K562 (cell line): Measurements from ENCODE around the gene PRAMEF11. TPM values are rescaled to one million over a fixed set of nuclear protein-coding genes. Genes with fewer than 3 reads are reported as not detected.

Experiments used
- ATAC-seq: fragments of 200-7000 bp; cut with Tn5 transposase; 3 replicates; pipeline ENCODE4 v1.9.1; 2020; ENCODE audit warnings: moderate library complexity
- BruUV-seq: library from RNA; stranded (reverse); fragments of 400-500 nt; replicated peaks from 2 replicates; lab custom pipeline; 2021; lab: Mats Ljungman, UMichigan
- CTCF ChIA-PET: fragments of 300-600 bp; formaldehyde crosslinking; extraction: SDS; loops from one replicate; lab custom pipeline; 2021; ENCODE audit warnings: low intra/inter-chr PET ratio; lab: Yijun Ruan, JAX
- POLR2A ChIA-PET: fragments of 300-600, 350-650 bp; sonication (Branson Sonifier 250); formaldehyde crosslinking; extraction: SDS; loops from one replicate; lab custom pipeline; 2021; ENCODE audit warnings: antibody characterized with exemption, inconsistent platforms; lab: Yijun Ruan, JAX
- DNase-seq, 4 experiments: peaks; one replicate each; pipeline versions ENCODE4 v3.0.0 to v3.0.0-alpha.2; 2011 to 2018; ENCODE audit warnings: low spot score in 3 of 4, mixed read lengths in 3 of 4; ENCODE audit errors: extremely low read depth in 1 of 4
- FAIRE-seq: peaks from 2 replicates; lab custom pipeline; 2011; peaks lifted over from hg19 to GRCh38; lab: Jason Lieb, UNC
- H2AFZ ChIP-seq: 2 replicates; pipeline ENCODE4 v1.6.0; 2011; ENCODE audit warnings: low read depth, low read length, control low read depth, inconsistent platforms
- H3K27ac ChIP-seq: fragments of 200-600 bp; 3 replicates; pipeline ENCODE4 v1.8.0; 2011; ENCODE audit warnings: low read depth, mild to moderate bottlenecking, control low read depth, inconsistent platforms, low read length, moderate library complexity, mixed read lengths; ENCODE audit errors: extremely low read depth
- H3K27me3 ChIP-seq, 2 experiments: fragments of 300-600 bp in 1 of 2; 2 replicates in 1 of 2; 3 replicates in 1 of 2; pipeline versions ENCODE4 v1.6.0 to v1.8.0; 2011; ENCODE audit warnings: inconsistent platforms in 2 of 2, low read length in 2 of 2, mild to moderate bottlenecking in 1 of 2, mixed read lengths in 1 of 2, moderate library complexity in 1 of 2; ENCODE audit not compliant: control insufficient read depth in 2 of 2, insufficient read depth in 2 of 2
- H3K36me3 ChIP-seq: fragments of 300-600 bp; 3 replicates; pipeline ENCODE4 v1.8.0; 2011; ENCODE audit warnings: mild to moderate bottlenecking, low read length, inconsistent platforms; ENCODE audit not compliant: control insufficient read depth, insufficient read depth
- H3K4me1 ChIP-seq, 2 experiments: fragments of 200-600 bp in 1 of 2; replicated peaks in 1 of 2; 2 replicates in 1 of 2; 3 replicates in 1 of 2; pipeline versions ENCODE4 v1.5.1 to v1.8.0; 2011; ENCODE audit warnings: inconsistent platforms in 2 of 2, low read length in 2 of 2, mild to moderate bottlenecking in 1 of 2, mixed read lengths in 1 of 2, moderate library complexity in 1 of 2; ENCODE audit not compliant: control insufficient read depth in 2 of 2, insufficient read depth in 2 of 2
- H3K4me2 ChIP-seq: 2 replicates; pipeline ENCODE4 v1.6.1; 2011; ENCODE audit warnings: low read length, control low read depth, inconsistent platforms, mixed read lengths; ENCODE audit not compliant: insufficient read depth
- H3K4me3 ChIP-seq: fragments of 200-600 bp; sonication (generic), shearing (Covaris generic); 2 replicates; pipeline ENCODE4 v1.5.1; 2016; ENCODE audit warnings: control low read depth, inconsistent platforms
- H3K79me2 ChIP-seq: fragments of 200-600 bp; 3 replicates; pipeline ENCODE4 v1.8.0; 2011; ENCODE audit warnings: low read length, inconsistent platforms; ENCODE audit not compliant: control insufficient read depth, insufficient read depth
- H3K9ac ChIP-seq, 2 experiments: 2 replicates each; pipeline versions ENCODE4 v1.6.0 to v1.6.1; 2011; ENCODE audit warnings: low read depth in 2 of 2, low read length in 2 of 2, control low read depth in 1 of 2, inconsistent platforms in 1 of 2, mild to moderate bottlenecking in 1 of 2, mixed read lengths in 1 of 2; ENCODE audit not compliant: insufficient read depth in 1 of 2
- H3K9me1 ChIP-seq: one replicate; pipeline ENCODE4 v1.6.0; 2011; ENCODE audit warnings: inconsistent platforms, mild to moderate bottlenecking, low read length, moderate library complexity; ENCODE audit not compliant: control insufficient read depth, insufficient read depth
- H3K9me3 ChIP-seq: replicated peaks from 2 replicates; pipeline ENCODE4 v1.5.1; 2011; ENCODE audit warnings: low read depth, low read length, inconsistent platforms; ENCODE audit not compliant: control insufficient read depth, insufficient read depth
- H4K20me1 ChIP-seq: replicated peaks from 2 replicates; pipeline ENCODE4 v1.6.1; 2011; ENCODE audit warnings: low read length, inconsistent platforms, mixed read lengths; ENCODE audit not compliant: control insufficient read depth, insufficient read depth
- ARHGAP35 ChIP-seq: fragments of 450-650 bp; IDR thresholded peaks from 2 replicates; pipeline ENCODE4 v1.6.1; 2018; ENCODE audit not compliant: partially characterized antibody
- CHCHD3 ChIP-seq: fragments of 250-450 bp; sonication (Bioruptor Pico); IDR thresholded peaks from 2 replicates; pipeline ENCODE4 v2.1.2; 2022; ENCODE audit warnings: mild to moderate bottlenecking
- EP400 ChIP-seq: fragments of 450-650 bp; IDR thresholded peaks from 2 replicates; pipeline ENCODE4 v1.6.1; 2017; ENCODE audit warnings: antibody characterized with exemption, mild to moderate bottlenecking, moderate library complexity
- LEF1 ChIP-seq: fragments of 450-650 bp; IDR thresholded peaks from 2 replicates; pipeline ENCODE4 v1.6.1; 2016; ENCODE audit warnings: mild to moderate bottlenecking
- MEIS2 ChIP-seq: fragments of 450-650 bp; IDR thresholded peaks from 2 replicates; pipeline ENCODE4 v1.6.1; 2014; ENCODE audit warnings: mild to moderate bottlenecking; ENCODE audit not compliant: partially characterized antibody
- RBM34 ChIP-seq: fragments of 200-400 bp; formaldehyde crosslinking; IDR thresholded peaks from 2 replicates; pipeline ENCODE4 v1.6.1; 2018; ENCODE audit warnings: low read length, borderline replicate concordance; ENCODE audit not compliant: insufficient read depth
- SAP30 ChIP-seq: fragments of 200-600 bp; sonication (generic); IDR thresholded peaks from 2 replicates; pipeline ENCODE4 v1.6.1; 2012; ENCODE audit warnings: borderline replicate concordance, low read depth, mild to moderate bottlenecking, moderate library complexity, low read length, control low read depth, inconsistent platforms; ENCODE audit not compliant: insufficient read depth, poor library complexity, severe bottlenecking
- SRSF7 ChIP-seq: fragments of 200-400 bp; formaldehyde crosslinking; optimal IDR thresholded peaks from 2 replicates; pipeline ENCODE3; 2017; ENCODE audit warnings: mild to moderate bottlenecking, low read depth, low read length
- TRIM24 ChIP-seq, 2 experiments: fragments of 450-650 bp; IDR thresholded peaks; 2 replicates each; pipeline ENCODE4 v1.6.1; 2016
- ZBTB7A ChIP-seq: IDR thresholded peaks from 2 replicates; pipeline ENCODE4 v1.6.1; 2011; ENCODE audit warnings: low read depth, mild to moderate bottlenecking, low read length, moderate library complexity, borderline replicate concordance; ENCODE audit not compliant: control insufficient read depth
- ZNF212 ChIP-seq: fragments of 450-650 bp; formaldehyde crosslinking; IDR thresholded peaks from 2 replicates; pipeline ENCODE4 v1.4.0; 2020; ENCODE audit warnings: mild to moderate bottlenecking
- ZZZ3 ChIP-seq: fragments of 450-650 bp; IDR thresholded peaks from 2 replicates; pipeline ENCODE4 v1.6.1; 2016; ENCODE audit warnings: antibody characterized with exemption, mild to moderate bottlenecking, moderate library complexity
- WGBS: fragments of 100-300 bp; shearing (Covaris generic); methylation state at CpG from one replicate; pipeline ENCODE4 v1.1.6; 2016; ENCODE audit warnings: low coverage, mixed read lengths; ENCODE audit not compliant: insufficient coverage; ENCODE audit errors: missing lambda C conversion rate; 5-methylcytosine and 5-hydroxymethylcytosine counted together
- in situ Hi-C: fragments of 300-500 bp; cut with MboI; formaldehyde crosslinking; loops from 4 replicates; pipeline ENCODE4 v1.15.0; 2018; ENCODE audit warnings: inconsistent platforms, mixed read lengths
- intact Hi-C: fragments of 100-400 bp; cut with micrococcal nuclease; formaldehyde crosslinking; loops from 2 replicates; pipeline ENCODE4 v1.14.2; 2022
- polyA plus RNA-seq, 8 experiments: library from polyadenylated mRNA; depleted of rRNA in 4 of 8; stranded (reverse) in 5 of 8; unstranded in 3 of 8; fragments of >200 nt; fragmentation: Nextera tagmentation in 2 of 8; fragmentation: Illumina TruSeq in 1 of 8; extraction: Ambion mirVana in 2 of 8; extraction: Trizol in 1 of 8; gene quantifications; 2 replicates each; pipeline versions ENCODE4 v1.2.1 to v1.2.3, GENCODE V29; 2011 to 2014; ENCODE audit warnings: inconsistent platforms in 1 of 8, missing spikeins in 1 of 8
- total RNA-seq, 7 experiments: library from RNA; depleted of rRNA in 6 of 7; stranded (reverse); fragments of >200 nt in 6 of 7; fragmentation: Illumina TruSeq in 2 of 7; extraction: Trizol in 2 of 7; gene quantifications; 2 replicates each; pipeline versions ENCODE4 v1.2.1 to v1.2.3, GENCODE V29; 2011 to 2021; ENCODE audit warnings: low replicate concordance in 1 of 7
- TF ChIP-seq, protein P1 (sequence below): fragments of 450-650 bp; formaldehyde crosslinking; IDR thresholded peaks from 2 replicates; pipeline ENCODE4 v1.4.0; 2020; ENCODE audit warnings: mild to moderate bottlenecking
- TF ChIP-seq, protein P2 (sequence below), 2 experiments: fragments of 450-650 bp in 1 of 2; sonication (generic) in 1 of 2; formaldehyde crosslinking in 1 of 2; IDR thresholded peaks in 1 of 2; conservative IDR thresholded peaks in 1 of 2; 2 replicates each; pipeline versions ENCODE4 v1.6.1 to v1.8.1; 2016 to 2023; ENCODE audit warnings: mild to moderate bottlenecking in 2 of 2, moderate library complexity in 2 of 2, inconsistent platforms in 1 of 2, missing genetic modification reagents in 1 of 2
- TF ChIP-seq, protein P3 (sequence below), 3 experiments: fragments of 200-800 bp in 1 of 3; sonication (Bioruptor generic) in 1 of 3; sonication (generic) in 1 of 3; formaldehyde crosslinking in 1 of 3; IDR thresholded peaks; 2 replicates each; pipeline versions ENCODE4 v1.6.1 to v1.8.0; 2016 to 2022; ENCODE audit warnings: mild to moderate bottlenecking in 2 of 3, missing compliant biosample characterization in 2 of 3, missing genetic modification characterization in 2 of 3, missing genetic modification reagents in 1 of 3
- TF ChIP-seq, protein P4 (sequence below): sonication (generic); formaldehyde crosslinking; IDR thresholded peaks from 2 replicates; pipeline ENCODE4 v1.8.0; 2022; ENCODE audit warnings: mild to moderate bottlenecking, missing genetic modification reagents

The PRAMEF11 gene
- total and polyA plus RNA-seq, 9 of the 15 experiments (the other 6 are each of a cell fraction or from before 2014, with no cell fraction given), result not detected

DNA sequence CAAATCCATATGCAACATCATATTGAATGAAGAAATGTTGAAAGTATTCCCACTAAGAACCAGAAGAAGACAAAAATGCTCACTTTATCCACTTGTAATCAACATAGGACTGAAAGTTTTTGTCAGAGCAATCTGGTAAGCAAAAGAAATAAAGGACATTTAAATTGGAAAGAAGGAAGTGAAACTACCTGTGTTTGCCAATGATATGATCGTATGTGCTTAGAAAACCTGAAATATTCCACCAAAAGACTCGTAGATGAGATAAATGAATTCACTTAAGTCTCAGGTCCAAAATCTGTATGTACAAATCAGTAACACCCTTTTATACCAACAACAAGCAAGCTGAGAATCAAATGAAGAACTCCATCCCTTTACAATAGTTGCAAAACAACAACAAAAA lies 31.5 kb downstream of the PRAMEF11 start:
- no peak overlapping the region for H2AFZ ChIP-seq
- no peak for FAIRE-seq
- TF ChIP-seq, protein P1, sequence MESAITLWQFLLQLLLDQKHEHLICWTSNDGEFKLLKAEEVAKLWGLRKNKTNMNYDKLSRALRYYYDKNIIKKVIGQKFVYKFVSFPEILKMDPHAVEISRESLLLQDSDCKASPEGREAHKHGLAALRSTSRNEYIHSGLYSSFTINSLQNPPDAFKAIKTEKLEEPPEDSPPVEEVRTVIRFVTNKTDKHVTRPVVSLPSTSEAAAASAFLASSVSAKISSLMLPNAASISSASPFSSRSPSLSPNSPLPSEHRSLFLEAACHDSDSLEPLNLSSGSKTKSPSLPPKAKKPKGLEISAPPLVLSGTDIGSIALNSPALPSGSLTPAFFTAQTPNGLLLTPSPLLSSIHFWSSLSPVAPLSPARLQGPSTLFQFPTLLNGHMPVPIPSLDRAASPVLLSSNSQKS (CRISPR knock-in tag), result no peak
- TF ChIP-seq CHCHD3, result no peak
- TF ChIP-seq, protein P2, sequence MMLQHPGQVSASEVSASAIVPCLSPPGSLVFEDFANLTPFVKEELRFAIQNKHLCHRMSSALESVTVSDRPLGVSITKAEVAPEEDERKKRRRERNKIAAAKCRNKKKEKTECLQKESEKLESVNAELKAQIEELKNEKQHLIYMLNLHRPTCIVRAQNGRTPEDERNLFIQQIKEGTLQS (IDR thresholded peaks at IDR 0.05), result no peak
- TF ChIP-seq, protein P2 (CRISPR knock-in tag; conservative IDR thresholded peaks at IDR 0.05), result no peak
- TF ChIP-seq MEIS2, result no peak
- TF ChIP-seq, protein P3, sequence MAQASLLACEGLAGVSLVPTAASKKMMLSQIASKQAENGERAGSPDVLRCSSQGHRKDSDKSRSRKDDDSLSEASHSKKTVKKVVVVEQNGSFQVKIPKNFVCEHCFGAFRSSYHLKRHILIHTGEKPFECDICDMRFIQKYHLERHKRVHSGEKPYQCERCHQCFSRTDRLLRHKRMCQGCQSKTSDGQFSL (CRISPR knock-in tag; IDR thresholded peaks at IDR 0.05), result no peak
- TF ChIP-seq, protein P3 (tag; IDR thresholded peaks at IDR 0.05), result no peak
- TF ChIP-seq, protein P4, sequence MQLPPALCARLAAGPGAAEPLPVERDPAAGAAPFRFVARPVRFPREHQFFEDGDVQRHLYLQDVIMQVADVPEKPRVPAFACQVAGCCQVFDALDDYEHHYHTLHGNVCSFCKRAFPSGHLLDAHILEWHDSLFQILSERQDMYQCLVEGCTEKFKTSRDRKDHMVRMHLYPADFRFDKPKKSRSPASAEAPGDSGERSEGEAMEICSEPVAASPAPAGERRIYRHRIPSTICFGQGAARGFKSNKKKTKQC (CRISPR knock-in tag), result no peak
- TF ChIP-seq ZBTB7A, result no peak
- no peak for TF ChIP-seq ARHGAP35
- no peak for TF ChIP-seq ZZZ3
- no peak for TF ChIP-seq LEF1
- TF ChIP-seq SAP30, result no peak
- no peak for TF ChIP-seq SRSF7
- TF ChIP-seq EP400, result no peak
- TF ChIP-seq ZNF212 (CRISPR knock-in tag), result no peak
- no peak for TF ChIP-seq RBM34
- no peak for TF ChIP-seq TRIM24 (IDR thresholded peaks at IDR 0.05)

More for the DNA sequence above, 31.5 kb downstream of the PRAMEF11 start:
- no peaks in the 10 kb centered on the region for H4K20me1 ChIP-seq
- intact Hi-C loops, result no loop called here
- H3K9me3 ChIP-seq, result no peaks in the 10 kb centered on the region
- no peak overlapping the region for H3K9ac ChIP-seq
- CTCF ChIA-PET, result no interaction called here
- DNase-seq (no peak), ATAC-seq (no peak)
- no peaks in the 10 kb centered on the region for H3K4me1 ChIP-seq
- BruUV-seq, result no TSS peak
- no peaks in the 10 kb centered on the region for H3K36me3 ChIP-seq
- in situ Hi-C loops, result loop anchor here (5.0 kb wide), 1 partner anchor 63 kb away; no protein-coding TSS in a partner anchor
- no peak overlapping the region for H3K4me3 ChIP-seq
- no peak overlapping the region for H3K27ac ChIP-seq
- POLR2A ChIA-PET, result no interaction called here
- 0% methylated on average over 2 of the region's 2 CpGs for WGBS
- no peak overlapping the region for H3K4me2 ChIP-seq
- H3K27me3 ChIP-seq, result peaks cover 0 to 8% of the 10 kb centered on the region in 2 experiments; a peak in 1 of 5 replicates
- H3K79me2 ChIP-seq, result no peaks in the 10 kb centered on the region
- no peaks in the 10 kb centered on the region for H3K9me1 ChIP-seq
